Smooth muscle cell (in vitro differentiated cells): ENCODE measurements around the gene TPCN1. TPM values are rescaled to one million over a fixed set of nuclear protein-coding genes. Genes with fewer than 3 reads are reported as not detected.

Experiments used
- DNase-seq: peaks from one replicate; lab custom pipeline; 2025; ENCODE audit not compliant: unreplicated experiment; lab: John Stamatoyannopoulos, UW
- H2AFZ ChIP-seq: fragments of 200-600 bp; sonication (generic); 2 replicates; pipeline ENCODE4 v1.6.0; 2016; ENCODE audit warnings: antibody characterized with exemption, low read depth, mild to moderate bottlenecking
- H3F3A ChIP-seq: fragments of 200-600 bp; sonication (generic); 2 replicates; pipeline ENCODE4 v1.6.0; 2017; ENCODE audit warnings: antibody characterized with exemption, low read depth
- H3K27ac ChIP-seq: fragments of 200-600 bp; sonication (generic); 2 replicates; pipeline ENCODE4 v1.5.1; 2016; ENCODE audit warnings: low read depth, mild to moderate bottlenecking
- H3K27me3 ChIP-seq: fragments of 200-600 bp; sonication (generic); 2 replicates; pipeline ENCODE4 v1.6.1; 2016; ENCODE audit warnings: low read depth, mild to moderate bottlenecking
- H3K36me3 ChIP-seq: fragments of 200-600 bp; sonication (generic); 2 replicates; pipeline ENCODE4 v1.5.1; 2016; ENCODE audit warnings: low read depth
- H3K4me1 ChIP-seq: fragments of 200-600 bp; sonication (generic); 2 replicates; pipeline ENCODE4 v1.5.1; 2016; ENCODE audit warnings: low read depth
- H3K4me2 ChIP-seq: fragments of 200-600 bp; sonication (generic); 2 replicates; pipeline ENCODE4 v1.6.0; 2016; ENCODE audit warnings: mild to moderate bottlenecking
- H3K4me3 ChIP-seq: fragments of 200-600 bp; sonication (generic); 2 replicates; pipeline ENCODE4 v1.5.1; 2016; ENCODE audit warnings: mild to moderate bottlenecking
- H3K79me2 ChIP-seq: fragments of 200-600 bp; sonication (generic); 2 replicates; pipeline ENCODE4 v1.6.0; 2016; ENCODE audit warnings: low read depth, mild to moderate bottlenecking
- H3K9ac ChIP-seq: fragments of 200-600 bp; sonication (generic); 2 replicates; pipeline ENCODE4 v1.6.0; 2016; ENCODE audit warnings: low read depth
- H3K9me3 ChIP-seq: fragments of 200-600 bp; sonication (generic); replicated peaks from 2 replicates; pipeline ENCODE4 v1.5.1; 2016; ENCODE audit warnings: low read depth
- H4K20me1 ChIP-seq: fragments of 200-600 bp; sonication (generic); 2 replicates; pipeline ENCODE4 v1.6.0; 2016; ENCODE audit warnings: low read depth
- WGBS: methylation state at CpG from one replicate; pipeline ENCODE4 v1.1.7; 2016; ENCODE audit warnings: low lambda C conversion rate; 5-methylcytosine and 5-hydroxymethylcytosine counted together
- polyA plus RNA-seq: library from polyadenylated mRNA; unstranded; fragments of >200 nt; fragmentation: Nextera tagmentation; extraction: Ambion mirVana; gene quantifications from 2 replicates; pipeline ENCODE4 v1.2.1, GENCODE V29; 2016
- total RNA-seq: library from RNA; depleted of rRNA; stranded (reverse); fragments of >200 nt; gene quantifications from 2 replicates; pipeline ENCODE4 v1.2.3, GENCODE V29; 2014
- TF ChIP-seq, protein P1 (sequence below): fragments of 200-600 bp; sonication (generic); IDR thresholded peaks from 2 replicates; pipeline ENCODE4 v1.5.1; 2017; ENCODE audit warnings: borderline replicate concordance, mild to moderate bottlenecking, antibody characterized with exemption; ENCODE audit not compliant: insufficient read depth, poor library complexity, severe bottlenecking

The TPCN1 gene
- total and polyA plus RNA-seq, 2 experiments from 2014 or later = 12.9 to 29.2 TPM

DNA sequence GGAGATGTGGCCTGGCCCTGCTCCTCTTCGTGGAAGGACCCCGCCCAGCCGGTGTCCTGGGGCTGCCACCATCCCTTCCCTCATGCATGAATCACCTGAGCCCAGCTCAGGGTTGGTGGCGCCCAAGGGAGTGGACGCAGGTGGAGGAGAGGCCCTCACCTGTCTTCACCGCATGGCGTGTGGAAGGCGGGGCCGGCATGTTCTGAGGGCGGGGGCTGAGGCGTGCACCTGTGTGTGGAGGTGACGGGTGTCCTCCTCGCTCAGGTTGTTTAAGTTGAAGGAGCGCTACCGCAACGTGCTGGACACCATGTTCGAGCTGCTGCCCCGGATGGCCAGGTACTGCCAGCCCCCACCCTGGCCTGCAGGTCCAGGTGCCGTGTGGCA lies 66.6 kb downstream of the TPCN1 start:
- H3K27ac ChIP-seq = no peak overlapping the region
- TF ChIP-seq, protein P1, sequence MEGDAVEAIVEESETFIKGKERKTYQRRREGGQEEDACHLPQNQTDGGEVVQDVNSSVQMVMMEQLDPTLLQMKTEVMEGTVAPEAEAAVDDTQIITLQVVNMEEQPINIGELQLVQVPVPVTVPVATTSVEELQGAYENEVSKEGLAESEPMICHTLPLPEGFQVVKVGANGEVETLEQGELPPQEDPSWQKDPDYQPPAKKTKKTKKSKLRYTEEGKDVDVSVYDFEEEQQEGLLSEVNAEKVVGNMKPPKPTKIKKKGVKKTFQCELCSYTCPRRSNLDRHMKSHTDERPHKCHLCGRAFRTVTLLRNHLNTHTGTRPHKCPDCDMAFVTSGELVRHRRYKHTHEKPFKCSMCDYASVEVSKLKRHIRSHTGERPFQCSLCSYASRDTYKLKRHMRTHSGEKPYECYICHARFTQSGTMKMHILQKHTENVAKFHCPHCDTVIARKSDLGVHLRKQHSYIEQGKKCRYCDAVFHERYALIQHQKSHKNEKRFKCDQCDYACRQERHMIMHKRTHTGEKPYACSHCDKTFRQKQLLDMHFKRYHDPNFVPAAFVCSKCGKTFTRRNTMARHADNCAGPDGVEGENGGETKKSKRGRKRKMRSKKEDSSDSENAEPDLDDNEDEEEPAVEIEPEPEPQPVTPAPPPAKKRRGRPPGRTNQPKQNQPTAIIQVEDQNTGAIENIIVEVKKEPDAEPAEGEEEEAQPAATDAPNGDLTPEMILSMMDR = no peak
- H3F3A ChIP-seq = no peaks in the 10 kb centered on the region
- no peaks in the 10 kb centered on the region for H3K4me1 ChIP-seq
- no peaks in the 10 kb centered on the region for H4K20me1 ChIP-seq
- no peaks in the 10 kb centered on the region for H3K27me3 ChIP-seq
- no peak overlapping the region for H3K9ac ChIP-seq
- H3K79me2 ChIP-seq = no peaks in the 10 kb centered on the region
- no peaks in the 10 kb centered on the region for H3K36me3 ChIP-seq
- no peaks in the 10 kb centered on the region for H3K9me3 ChIP-seq
- no peak overlapping the region for H3K4me2 ChIP-seq
- DNase-seq = no peak
- no peak overlapping the region for H2AFZ ChIP-seq
- WGBS = 97% methylated on average over 17 of the region's 19 CpGs
- H3K4me3 ChIP-seq = no peak overlapping the region

DNA sequence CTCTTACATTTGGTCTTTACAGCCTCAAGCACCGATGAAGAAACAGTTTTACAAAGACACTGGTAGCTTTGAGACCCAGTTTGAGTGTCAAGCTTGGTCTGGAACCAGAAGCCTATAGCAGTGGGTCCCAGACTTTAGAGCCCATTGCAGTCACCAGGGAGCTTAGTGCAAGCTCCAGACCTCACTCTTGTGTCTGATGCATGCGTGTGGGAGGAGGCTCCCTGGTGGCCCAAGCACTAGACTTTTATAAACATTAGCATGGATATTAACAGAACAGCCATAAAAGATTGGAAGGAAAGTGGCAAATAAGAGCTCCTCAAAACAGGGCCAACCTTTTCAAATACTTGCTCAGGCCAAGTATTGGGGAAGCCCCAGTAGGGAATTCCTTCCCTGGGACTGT lies 68.1 kb downstream of the TPCN1 start:
- no peaks in the 10 kb centered on the region for H3K79me2 ChIP-seq
- H3K4me3 ChIP-seq = no peak overlapping the region
- H3K9ac ChIP-seq = no peak overlapping the region
- TF ChIP-seq, protein P1 = no peak
- DNase-seq = no peak
- no peaks in the 10 kb centered on the region for H3F3A ChIP-seq
- H3K27me3 ChIP-seq = no peaks in the 10 kb centered on the region
- H3K27ac ChIP-seq = no peak overlapping the region
- no peaks in the 10 kb centered on the region for H3K36me3 ChIP-seq
- H3K4me1 ChIP-seq = no peaks in the 10 kb centered on the region
- H2AFZ ChIP-seq = no peak overlapping the region
- WGBS = 52% methylated on average over 2 of the region's 2 CpGs
- no peaks in the 10 kb centered on the region for H3K9me3 ChIP-seq
- no peak overlapping the region for H3K4me2 ChIP-seq
- no peaks in the 10 kb centered on the region for H4K20me1 ChIP-seq

DNA sequence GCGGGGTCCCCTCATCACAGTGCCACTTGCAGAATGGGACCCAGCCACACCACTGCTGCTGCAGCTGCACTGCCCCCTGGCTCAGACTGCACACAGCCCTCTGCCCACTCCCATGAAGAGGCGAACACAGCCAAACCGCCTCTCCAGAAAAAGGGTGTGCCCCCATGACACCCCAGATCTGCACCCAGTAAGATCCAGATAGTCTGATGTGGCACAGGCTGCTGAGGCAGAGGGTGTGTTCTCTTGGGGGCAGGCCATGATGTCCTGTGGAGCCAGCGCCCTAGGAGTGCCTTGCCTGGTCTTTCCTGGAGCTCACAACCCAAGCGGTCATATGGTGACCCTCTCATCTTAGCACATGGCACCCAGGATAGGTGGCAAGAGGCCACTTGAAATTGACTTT lies 69.2 kb downstream of the TPCN1 start:
- no peaks in the 10 kb centered on the region for H3K79me2 ChIP-seq
- no peaks in the 10 kb centered on the region for H3K4me1 ChIP-seq
- H3K36me3 ChIP-seq = no peaks in the 10 kb centered on the region
- no peaks in the 10 kb centered on the region for H3K27me3 ChIP-seq
- no peaks in the 10 kb centered on the region for H3K9me3 ChIP-seq
- H3F3A ChIP-seq = no peaks in the 10 kb centered on the region
- H4K20me1 ChIP-seq = no peaks in the 10 kb centered on the region
- H2AFZ ChIP-seq = no peak overlapping the region
- H3K9ac ChIP-seq = no peak overlapping the region
- TF ChIP-seq, protein P1 = no peak
- 95% methylated on average over 5 of the region's 5 CpGs for WGBS
- no peak overlapping the region for H3K4me3 ChIP-seq
- no peak overlapping the region for H3K4me2 ChIP-seq
- H3K27ac ChIP-seq = no peak overlapping the region
- no peak for DNase-seq

DNA sequence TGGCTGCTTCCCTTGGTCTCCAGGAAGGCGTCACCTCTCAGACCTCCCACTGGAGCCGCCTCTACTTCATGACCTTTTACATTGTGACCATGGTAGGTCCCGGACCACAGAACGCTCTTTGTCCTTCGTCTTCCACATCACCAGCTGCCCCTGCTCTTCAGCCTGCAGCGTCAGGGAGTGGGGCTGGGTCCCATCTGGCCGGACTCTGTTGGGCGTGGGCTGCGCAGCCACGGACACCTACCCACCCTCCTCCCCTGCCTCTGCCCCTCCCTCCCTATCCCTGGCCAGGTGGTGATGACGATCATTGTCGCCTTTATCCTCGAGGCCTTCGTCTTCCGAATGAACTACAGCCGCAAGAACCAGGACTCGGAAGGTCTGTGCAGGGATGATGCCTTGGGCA lies 70.3 kb downstream of the TPCN1 start:
- H3K4me2 ChIP-seq = no peak overlapping the region
- no peak overlapping the region for H3K4me3 ChIP-seq
- no peaks in the 10 kb centered on the region for H3K4me1 ChIP-seq
- H3K9ac ChIP-seq = no peak overlapping the region
- H3F3A ChIP-seq = no peaks in the 10 kb centered on the region
- H3K9me3 ChIP-seq = no peaks in the 10 kb centered on the region
- TF ChIP-seq, protein P1 = no peak
- no peak for DNase-seq
- no peaks in the 10 kb centered on the region for H3K36me3 ChIP-seq
- H4K20me1 ChIP-seq = no peaks in the 10 kb centered on the region
- 96% methylated on average over 17 of the region's 17 CpGs for WGBS
- H3K79me2 ChIP-seq = no peaks in the 10 kb centered on the region
- H2AFZ ChIP-seq = no peak overlapping the region
- no peak overlapping the region for H3K27ac ChIP-seq
- no peaks in the 10 kb centered on the region for H3K27me3 ChIP-seq
